ENCODE measurements around the gene UGT2A1.

UGT2A1 gene

DNA sequence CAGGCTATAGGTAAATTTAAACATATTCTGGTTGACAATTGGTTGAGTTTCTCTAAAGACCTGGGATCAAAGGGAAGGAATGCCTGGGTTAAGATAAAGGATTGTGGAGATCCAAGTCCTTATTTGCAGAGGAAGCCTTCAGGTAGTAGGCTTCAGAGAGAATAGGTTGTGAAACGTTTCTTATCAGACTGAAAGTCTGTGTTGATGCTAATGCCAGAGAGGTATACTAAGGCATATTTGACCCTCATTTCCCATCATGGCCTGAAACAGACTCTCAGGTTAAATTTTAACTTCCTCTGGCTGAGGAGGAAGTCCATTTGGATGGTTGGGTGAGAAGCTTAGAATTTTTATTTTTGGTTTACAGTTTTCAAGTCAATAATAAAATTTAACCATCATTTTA, 61.7 kb downstream of the UGT2A1 start:
- H3K27ac ChIP-seq (ENCODE audit: low read length) = no peak overlapping the region
- H3K36me3 ChIP-seq (ENCODE audit: control insufficient read depth in 2 of 2, insufficient read depth in 2 of 2, low read length in 2 of 2) = no peaks in the 10 kb centered on the region
- no peaks in the 10 kb centered on the region for H3K4me1 ChIP-seq (ENCODE audit: control insufficient read depth, insufficient read depth, low read length)
- H3K9ac ChIP-seq (ENCODE audit: low read length in 2 of 2) = no peak overlapping the region
- H3K4me3 ChIP-seq (ENCODE audit: low read length in 2 of 2) = no peak overlapping the region
- no peaks in the 10 kb centered on the region for H3K9me3 ChIP-seq (ENCODE audit: control insufficient read depth in 2 of 2, low read length in 2 of 2)
- no peaks in the 10 kb centered on the region for H3K27me3 ChIP-seq (ENCODE audit: control insufficient read depth in 1 of 2, insufficient read depth in 2 of 2, low read length in 2 of 2)

- no peaks in the 10 kb centered on the region for H3K36me3 ChIP-seq (ENCODE audit: control insufficient read depth in 2 of 2, insufficient read depth in 2 of 2, low read length in 2 of 2)
- H3K27me3 ChIP-seq (ENCODE audit: control insufficient read depth in 1 of 2, insufficient read depth in 2 of 2, low read length in 2 of 2) = no peaks in the 10 kb centered on the region
- no peak overlapping the region for H3K4me3 ChIP-seq (ENCODE audit: low read length in 2 of 2)
Observed at GRCh38 chr4:69589884-69590283, 63.2 kb downstream of the UGT2A1 start.

GRCh38 chr4:69584135-69584534, 68.9 kb downstream of the UGT2A1 start:
- Histone ChIP-seq H3K9ac (ENCODE audit: low read length in 2 of 2) (no peak overlapping the region), H3K4me1 (ENCODE audit: control insufficient read depth, insufficient read depth, low read length) (no peaks in the 10 kb centered on the region), H3K9me3 (ENCODE audit: control insufficient read depth in 2 of 2, low read length in 2 of 2) (no peaks in the 10 kb centered on the region), H3K36me3 (ENCODE audit: control insufficient read depth in 2 of 2, insufficient read depth in 2 of 2, low read length in 2 of 2) (no peaks in the 10 kb centered on the region), H3K4me3 (ENCODE audit: low read length in 2 of 2) (no peak overlapping the region), H3K27me3 (ENCODE audit: control insufficient read depth in 1 of 2, insufficient read depth in 2 of 2, low read length in 2 of 2) (no peaks in the 10 kb centered on the region), H3K27ac (ENCODE audit: low read length) (no peak overlapping the region)

More at GRCh38 chr4:69589884-69590283, 63.2 kb downstream of the UGT2A1 start:
- no peak overlapping the region for H3K27ac ChIP-seq (ENCODE audit: low read length)
- no peak overlapping the region for H3K9ac ChIP-seq (ENCODE audit: low read length in 2 of 2)
- no peaks in the 10 kb centered on the region for H3K9me3 ChIP-seq (ENCODE audit: control insufficient read depth in 2 of 2, low read length in 2 of 2)
- no peaks in the 10 kb centered on the region for H3K4me1 ChIP-seq (ENCODE audit: control insufficient read depth, insufficient read depth, low read length)

DNA sequence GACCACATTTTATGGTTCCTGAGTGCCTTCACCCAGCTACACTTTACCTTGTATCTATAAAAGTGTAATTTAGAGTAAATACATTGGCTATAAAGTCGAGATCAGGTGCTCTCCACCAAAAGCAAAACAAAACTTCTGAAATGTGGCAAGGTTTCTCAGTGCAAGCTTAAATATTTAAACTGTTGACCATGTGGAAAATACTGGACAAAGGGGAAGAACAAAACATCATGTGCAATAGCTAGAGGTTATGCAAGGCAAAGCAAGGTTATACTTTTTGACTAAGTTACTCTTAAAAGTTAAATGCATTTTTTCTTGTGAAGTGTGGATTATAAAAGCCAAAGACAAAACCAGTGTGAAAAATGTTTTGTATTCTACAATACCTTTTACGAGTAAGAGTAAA, 69.5 kb downstream of the UGT2A1 start:
- no peak overlapping the region for H3K27ac ChIP-seq (ENCODE audit: low read length)
- H3K27me3 ChIP-seq (ENCODE audit: control insufficient read depth in 1 of 2, insufficient read depth in 2 of 2, low read length in 2 of 2) = no peaks in the 10 kb centered on the region
- no peaks in the 10 kb centered on the region for H3K36me3 ChIP-seq (ENCODE audit: control insufficient read depth in 2 of 2, insufficient read depth in 2 of 2, low read length in 2 of 2)
- no peaks in the 10 kb centered on the region for H3K4me1 ChIP-seq (ENCODE audit: control insufficient read depth, insufficient read depth, low read length)
- H3K4me3 ChIP-seq (ENCODE audit: low read length in 2 of 2) = no peak overlapping the region
- no peaks in the 10 kb centered on the region for H3K9me3 ChIP-seq (ENCODE audit: control insufficient read depth in 2 of 2, low read length in 2 of 2)
- H3K9ac ChIP-seq (ENCODE audit: low read length in 2 of 2) = no peak overlapping the region

DNA sequence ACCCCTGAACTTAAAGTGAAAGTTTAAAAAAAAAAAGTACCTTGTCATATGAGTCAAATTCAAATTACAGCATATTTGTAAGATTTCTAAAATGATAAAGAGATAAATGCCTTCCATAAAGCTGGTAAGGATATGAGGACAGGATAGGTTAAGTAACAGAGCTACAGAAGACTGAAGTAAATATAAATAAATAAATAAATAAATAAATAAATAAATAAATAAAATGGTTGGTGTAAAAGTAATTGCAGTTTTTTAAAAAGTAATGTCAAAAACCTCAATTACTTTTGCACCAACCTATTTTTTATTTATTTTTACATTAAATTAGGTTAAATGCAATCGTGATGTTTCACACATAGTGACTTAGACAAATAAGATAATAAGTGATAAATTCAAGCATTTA, 75.8 kb downstream of the UGT2A1 start:
- no peak overlapping the region for H3K9ac ChIP-seq (ENCODE audit: low read length in 2 of 2)
- no peak overlapping the region for H3K27ac ChIP-seq (ENCODE audit: low read length)
- no peak overlapping the region for H3K4me3 ChIP-seq (ENCODE audit: low read length in 2 of 2)
- H3K4me1 ChIP-seq (ENCODE audit: control insufficient read depth, insufficient read depth, low read length) = no peaks in the 10 kb centered on the region
- H3K36me3 ChIP-seq (ENCODE audit: control insufficient read depth in 2 of 2, insufficient read depth in 2 of 2, low read length in 2 of 2) = no peaks in the 10 kb centered on the region
- no peaks in the 10 kb centered on the region for H3K27me3 ChIP-seq (ENCODE audit: control insufficient read depth in 1 of 2, insufficient read depth in 2 of 2, low read length in 2 of 2)
- no peaks in the 10 kb centered on the region for H3K9me3 ChIP-seq (ENCODE audit: control insufficient read depth in 2 of 2, low read length in 2 of 2)

GRCh38 chr4:69576251-69576877, 76.7 kb downstream of the UGT2A1 start:
- Histone ChIP-seq H3K9me3 (ENCODE audit: control insufficient read depth in 2 of 2, low read length in 2 of 2) (no peaks in the 10 kb centered on the region), H3K27ac (ENCODE audit: low read length) (no peak overlapping the region), H3K9ac (ENCODE audit: low read length in 2 of 2) (no peak overlapping the region), H3K4me3 (ENCODE audit: low read length in 2 of 2) (no peak overlapping the region), H3K27me3 (ENCODE audit: control insufficient read depth in 1 of 2, insufficient read depth in 2 of 2, low read length in 2 of 2) (no peaks in the 10 kb centered on the region), H3K4me1 (ENCODE audit: control insufficient read depth, insufficient read depth, low read length) (no peaks in the 10 kb centered on the region), H3K36me3 (ENCODE audit: control insufficient read depth in 2 of 2, insufficient read depth in 2 of 2, low read length in 2 of 2) (no peaks in the 10 kb centered on the region)

- Histone ChIP-seq H3K4me1 (ENCODE audit: control insufficient read depth, insufficient read depth, low read length) (no peaks in the 10 kb centered on the region), H3K9me3 (ENCODE audit: control insufficient read depth in 2 of 2, low read length in 2 of 2) (no peaks in the 10 kb centered on the region), H3K36me3 (ENCODE audit: control insufficient read depth in 2 of 2, insufficient read depth in 2 of 2, low read length in 2 of 2) (no peaks in the 10 kb centered on the region), H3K27me3 (ENCODE audit: control insufficient read depth in 1 of 2, insufficient read depth in 2 of 2, low read length in 2 of 2) (no peaks in the 10 kb centered on the region), H3K27ac (ENCODE audit: low read length) (no peak overlapping the region), H3K9ac (ENCODE audit: low read length in 2 of 2) (no peak overlapping the region), H3K4me3 (ENCODE audit: low read length in 2 of 2) (no peak overlapping the region)
Observed at GRCh38 chr4:69568787-69569186, 84.3 kb downstream of the UGT2A1 start.

GRCh38 chr4:69563424-69563823, 89.6 kb downstream of the UGT2A1 start:
- no peaks in the 10 kb centered on the region for H3K4me1 ChIP-seq (ENCODE audit: control insufficient read depth, insufficient read depth, low read length)
- H3K4me3 ChIP-seq (ENCODE audit: low read length in 2 of 2) = no peak overlapping the region
- H3K9me3 ChIP-seq (ENCODE audit: control insufficient read depth in 2 of 2, low read length in 2 of 2) = peaks cover 0 to 4% of the 10 kb centered on the region in 2 donors
- H3K27ac ChIP-seq (ENCODE audit: low read length) = no peak overlapping the region
- H3K27me3 ChIP-seq (ENCODE audit: control insufficient read depth in 1 of 2, insufficient read depth in 2 of 2, low read length in 2 of 2) = no peaks in the 10 kb centered on the region
- no peak overlapping the region for H3K9ac ChIP-seq (ENCODE audit: low read length in 2 of 2)
- H3K36me3 ChIP-seq (ENCODE audit: control insufficient read depth in 2 of 2, insufficient read depth in 2 of 2, low read length in 2 of 2) = no peaks in the 10 kb centered on the region

DNA sequence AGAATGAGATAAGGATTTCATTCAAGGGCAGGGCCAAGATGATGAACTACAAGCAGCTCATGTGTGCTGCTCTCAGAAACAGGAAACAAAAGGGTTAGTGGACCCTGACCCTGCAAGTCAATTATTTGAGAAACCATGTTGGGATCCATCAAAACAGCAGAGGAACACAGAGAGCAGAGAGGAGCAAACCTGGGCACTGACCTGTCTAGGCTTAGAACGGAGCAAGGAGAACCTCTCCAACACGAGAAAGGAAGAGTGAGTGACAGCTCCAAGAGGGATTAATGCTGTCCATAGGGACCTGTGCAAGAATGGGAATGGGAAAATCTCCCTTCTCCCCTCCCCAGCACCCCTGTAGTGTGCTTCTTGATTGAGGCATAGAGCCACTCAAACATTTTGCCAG, 103.4 kb downstream of the UGT2A1 start:
- no peak overlapping the region for H3K9ac ChIP-seq (ENCODE audit: low read length in 2 of 2)
- H3K27ac ChIP-seq (ENCODE audit: low read length) = no peak overlapping the region
- no peaks in the 10 kb centered on the region for H3K27me3 ChIP-seq (ENCODE audit: control insufficient read depth in 1 of 2, insufficient read depth in 2 of 2, low read length in 2 of 2)
- H3K36me3 ChIP-seq (ENCODE audit: control insufficient read depth in 2 of 2, insufficient read depth in 2 of 2, low read length in 2 of 2) = no peaks in the 10 kb centered on the region
- peaks cover 2 to 3% of the 10 kb centered on the region in 2 donors for H3K9me3 ChIP-seq (ENCODE audit: control insufficient read depth in 2 of 2, low read length in 2 of 2)
- H3K4me3 ChIP-seq (ENCODE audit: low read length in 2 of 2) = no peak overlapping the region
- H3K4me1 ChIP-seq (ENCODE audit: control insufficient read depth, insufficient read depth, low read length) = no peaks in the 10 kb centered on the region

DNA sequence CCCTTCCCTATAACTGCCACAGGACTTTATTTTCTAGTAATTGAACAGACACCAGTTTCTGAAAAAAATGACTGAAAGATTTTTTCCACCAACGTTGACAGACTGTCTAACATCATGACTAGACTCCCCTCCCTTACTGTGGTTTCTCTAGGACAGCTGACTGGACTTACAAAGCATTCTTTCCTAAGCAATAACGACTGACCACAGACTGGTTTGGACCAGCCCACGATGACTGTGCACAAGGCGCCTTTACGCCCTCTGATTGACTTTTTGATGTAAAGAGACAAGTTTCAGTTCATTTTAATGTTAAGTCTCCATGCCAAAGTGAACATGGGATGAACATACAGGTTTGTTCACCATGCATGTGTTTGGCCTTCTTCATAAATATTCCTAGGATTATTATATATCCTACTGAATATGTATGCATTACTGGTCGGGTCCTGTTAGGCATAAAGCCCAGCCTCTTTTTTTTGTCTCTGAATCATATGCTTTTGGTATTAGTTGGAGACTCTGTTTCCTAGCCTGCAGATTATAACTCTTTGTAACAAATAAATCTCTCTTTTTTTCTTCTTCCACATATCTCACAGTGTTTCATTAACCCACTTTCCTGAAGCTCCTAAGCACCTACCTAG, 106.8 kb downstream of the UGT2A1 start:
- Histone ChIP-seq H3K27me3 (ENCODE audit: control insufficient read depth in 1 of 2, insufficient read depth in 2 of 2, low read length in 2 of 2) (no peaks in the 10 kb centered on the region), H3K36me3 (ENCODE audit: control insufficient read depth in 2 of 2, insufficient read depth in 2 of 2, low read length in 2 of 2) (no peaks in the 10 kb centered on the region), H3K4me1 (ENCODE audit: control insufficient read depth, insufficient read depth, low read length) (no peaks in the 10 kb centered on the region), H3K9me3 (ENCODE audit: control insufficient read depth in 2 of 2, low read length in 2 of 2) (peaks cover 3 to 5% of the 10 kb centered on the region in 2 donors), H3K9ac (ENCODE audit: low read length in 2 of 2) (no peak overlapping the region), H3K27ac (ENCODE audit: low read length) (no peak overlapping the region), H3K4me3 (ENCODE audit: low read length in 2 of 2) (no peak overlapping the region)

All from stomach smooth muscle (tissue), 2 donors.